Gastrocnemius medialis (tissue), 4 donors: ENCODE results near the gene SWT1. TPM values are rescaled to one million over a fixed set of nuclear protein-coding genes. Genes with fewer than 3 reads are reported as not detected.

ENCODE experiments used
- ATAC-seq, 2 donors: fragments of 150-250 bp; one replicate each; pipeline ENCODE4 v1.9.1; 2016
- DNase-seq, 2 donors: peaks; one replicate each; pipeline ENCODE4 v3.0.0-alpha.2; 2019
- H3K27ac ChIP-seq, 4 donors: fragments of 200-600 bp; sonication (generic); 1 replicate in 1 of 4; 2 replicates in 3 of 4; pipeline ENCODE4 v1.5.1; 2016 to 2018; ENCODE audit warnings: mild to moderate bottlenecking in 2 of 4, moderate library complexity in 1 of 4
- H3K27me3 ChIP-seq, 3 donors: fragments of 200-600 bp; sonication (generic) in 2 of 3; 1 replicate in 1 of 3; 2 replicates in 2 of 3; pipeline versions ENCODE4 v1.5.1 to v1.6.0; 2016 to 2019; ENCODE audit warnings: mild to moderate bottlenecking in 1 of 3, moderate library complexity in 1 of 3
- H3K36me3 ChIP-seq, 2 donors: fragments of 200-600 bp; sonication (generic) in 1 of 2; one replicate each; pipeline ENCODE4 v1.5.1; 2017 to 2018
- H3K4me1 ChIP-seq, 2 donors: fragments of 200-600 bp; sonication (generic) in 1 of 2; one replicate each; pipeline ENCODE4 v1.5.1; 2016 to 2017; ENCODE audit warnings: mild to moderate bottlenecking in 2 of 2
- H3K4me3 ChIP-seq, 4 donors: fragments of 200-600 bp; sonication (generic) in 3 of 4; 1 replicate in 1 of 4; 2 replicates in 3 of 4; pipeline ENCODE4 v1.5.1; 2016 to 2019; ENCODE audit warnings: mild to moderate bottlenecking in 2 of 4
- H3K9me3 ChIP-seq, 3 donors: fragments of 200-600 bp; sonication (generic) in 2 of 3; 1 replicate in 1 of 3; 2 replicates in 2 of 3; pipeline ENCODE4 v1.5.1; 2016 to 2019
- CTCF ChIP-seq, 5 experiments: fragments of 450-650 bp in 3 of 5; fragments of 200-600 bp in 2 of 5; sonication (generic) in 2 of 5; IDR thresholded peaks in 4 of 5; conservative IDR thresholded peaks in 1 of 5; 1 replicate in 4 of 5; 2 replicates in 1 of 5; pipeline ENCODE4 v1.5.1; 2016 to 2019; ENCODE audit warnings: antibody characterized with exemption in 5 of 5, mild to moderate bottlenecking in 3 of 5, moderate library complexity in 3 of 5
- POLR2A ChIP-seq, 2 donors: fragments of 450-650 bp; IDR thresholded peaks; one replicate each; pipeline ENCODE4 v1.6.1; 2017; ENCODE audit warnings: antibody characterized with exemption in 2 of 2, mild to moderate bottlenecking in 2 of 2, moderate library complexity in 2 of 2
- in situ Hi-C, 4 donors: fragments of 200-750 bp; cut with MboI; loops; one replicate each; pipeline versions ENCODE4 v1.15.0 to v1.8.0; 2017; ENCODE audit warnings: low sequenced_read_pairs in 4 of 4
- intact Hi-C: fragments of 100-400 bp; cut with DNase I; formaldehyde crosslinking; loops from one replicate; pipeline ENCODE4 v1.15.1; 2023; ENCODE audit warnings: low total_unique reads
- total RNA-seq, 4 donors: library from RNA; depleted of rRNA; stranded (reverse); fragments of >200 nt; gene quantifications; one replicate each; pipeline versions ENCODE4 v1.1.0 to v1.2.3, GENCODE V29; 2016

Gene SWT1
- total RNA-seq, 4 donors from 2014 or later: 3.4 to 6.2 (median 4.6) TPM

- in situ Hi-C loops (loop anchor here (5.0 to 25.0 kb wide), 5 partner anchors 160 to 1220 kb away; partner anchors contain the start of genes EDEM3 (in 3 of the 4), IVNS1ABP (in 1 of the 4), ODR4 (in 1 of the 4) and TPR (in 1 of the 4)), intact Hi-C loops (loop anchor here (5.0 kb wide), 4 partner anchors 183 to 1683 kb away; partner anchors contain the start of genes ARPC5, NIBAN1 and SMG7)
- ATAC-seq: no peak
- H3K27ac ChIP-seq: peak overlapping the region; percentile 93 to 99 (median 98)
- peaks cover 0 to 14% of the 10 kb centered on the region in 2 donors for H3K36me3 ChIP-seq
- peaks cover 25 to 36% of the 10 kb centered on the region in 2 donors for H3K4me1 ChIP-seq
- H3K27me3 ChIP-seq: no peaks in the 10 kb centered on the region
- DNase-seq: no peak
- TF ChIP-seq CTCF (IDR thresholded peaks at IDR 0.05 in 4 of 5, conservative IDR thresholded peaks at IDR 0.05 in 1 of 5) (no peak), POLR2A (IDR thresholded peaks at IDR 0.05) (no peak)
- H3K9me3 ChIP-seq: no peaks in the 10 kb centered on the region
- peak overlapping the region in 2 of 4 donors; percentile 75 to 98 for H3K4me3 ChIP-seq
Measured at GRCh38 chr1:185154912-185155513, 2.0 kb upstream of the SWT1 start.

- TF ChIP-seq POLR2A (IDR thresholded peaks at IDR 0.05) (no peak), CTCF (IDR thresholded peaks at IDR 0.05 in 4 of 5, conservative IDR thresholded peaks at IDR 0.05 in 1 of 5) (no peak)
- peaks cover 25 to 36% of the 10 kb centered on the region in 2 donors for H3K4me1 ChIP-seq
- H3K27ac ChIP-seq: peak overlapping the region; percentile 93 to 99 (median 98)
- intact Hi-C loops: loop anchor here (2.0 to 5.0 kb wide), 6 partner anchors 111 to 1683 kb away; partner anchors contain the start of genes ARPC5, EDEM3, NIBAN1 and RNF2
- DNase-seq: no peak
- peak overlapping the region; percentile 75 to 99 (median 96) for H3K4me3 ChIP-seq
- H3K36me3 ChIP-seq: peaks cover 0 to 7% of the 10 kb centered on the region in 2 donors
- no peaks in the 10 kb centered on the region for H3K27me3 ChIP-seq
- H3K9me3 ChIP-seq: no peaks in the 10 kb centered on the region
- in situ Hi-C loops: loop anchor here (5.0 to 25.0 kb wide), 5 partner anchors 159 to 1219 kb away; partner anchors contain the start of genes EDEM3 (in 3 of the 4), IVNS1ABP (in 1 of the 4), ODR4 (in 1 of the 4) and TPR (in 1 of the 4)
- ATAC-seq: no peak
Measured at GRCh38 chr1:185155600-185156287, 1.2 kb upstream of the SWT1 start.

- intact Hi-C loops (loop anchor here (2.0 to 5.0 kb wide), 6 partner anchors 112 to 1684 kb away; partner anchors contain the start of genes ARPC5, EDEM3, NIBAN1 and RNF2), in situ Hi-C loops (loop anchor here (5.0 to 25.0 kb wide), 5 partner anchors 158 to 1218 kb away; partner anchors contain the start of genes EDEM3 (in 3 of the 4), IVNS1ABP (in 1 of the 4), ODR4 (in 1 of the 4) and TPR (in 1 of the 4))
- Histone ChIP-seq H3K27me3 (no peaks in the 10 kb centered on the region), H3K4me3 (peak overlapping the region; percentile 75 to 99 (median 96)), H3K9me3 (no peaks in the 10 kb centered on the region), H3K36me3 (peaks cover 0 to 7% of the 10 kb centered on the region in 2 donors), H3K4me1 (peaks cover 25 to 36% of the 10 kb centered on the region in 2 donors), H3K27ac (peak overlapping the region; percentile 93 to 99 (median 98))
- no peak for DNase-seq
- peak; percentile 52 to 62 for ATAC-seq
- TF ChIP-seq POLR2A (IDR thresholded peaks at IDR 0.05) (no peak), CTCF (IDR thresholded peaks at IDR 0.05 in 4 of 5, conservative IDR thresholded peaks at IDR 0.05 in 1 of 5) (no peak)
Measured at GRCh38 chr1:185156288-185156853, 596 bp upstream of the SWT1 start.
